GM19468 (cell line): ENCODE data around the gene NOP16.
"Not testable (repeated sequence)": the region's sequence is repeated elsewhere in the genome, so short reads cannot be mapped to it uniquely, and the experiment has no call there.

Experiments
- ATAC-seq: cut with Tn5 transposase; IDR thresholded peaks from one replicate; pipeline ENCODE4 v1.9.1; 2021; ENCODE audit warnings: mild to moderate bottlenecking, moderate library complexity, moderate number of reproducible peaks; ENCODE audit not compliant: unreplicated experiment; ENCODE audit errors: extremely low read depth

The NOP16 gene

DNA sequence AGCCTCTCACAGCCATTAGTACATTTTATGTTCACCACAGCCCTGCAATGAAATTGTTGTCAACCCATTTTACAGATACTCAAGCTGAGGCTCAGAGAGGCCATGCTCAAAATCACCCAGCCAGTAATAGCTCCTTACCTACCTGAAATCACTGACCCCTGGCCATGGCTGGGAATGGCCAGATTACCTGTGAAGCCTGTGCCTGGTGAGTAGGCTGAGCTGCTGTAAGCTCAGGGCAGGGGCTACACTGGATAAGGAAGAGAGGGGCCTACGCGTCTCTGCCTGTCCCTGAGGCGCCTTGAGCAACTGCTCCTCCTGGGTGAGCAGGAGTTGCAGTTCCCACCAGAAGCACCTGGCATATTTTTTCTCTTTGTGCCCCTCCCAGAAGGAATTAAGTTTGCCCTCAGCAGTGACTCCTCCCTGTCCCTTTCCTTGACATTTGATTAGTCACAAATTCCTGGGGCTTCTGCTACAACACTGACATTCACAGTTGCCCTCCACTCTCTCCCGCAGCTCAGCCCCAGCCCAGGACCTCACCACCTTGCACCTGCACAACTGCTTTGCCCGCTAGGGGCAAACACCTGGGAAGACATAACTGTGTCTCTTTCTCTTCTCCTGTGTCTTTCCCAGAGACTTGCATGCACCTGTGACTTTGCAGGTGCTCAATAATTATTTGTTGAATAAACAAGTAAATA is 22.2 kb upstream of the NOP16 start:
- no peak for ATAC-seq

- no peak for ATAC-seq
Measured at GRCh38 chr5:176409765-176410164, 21.4 kb upstream of the NOP16 start.

DNA sequence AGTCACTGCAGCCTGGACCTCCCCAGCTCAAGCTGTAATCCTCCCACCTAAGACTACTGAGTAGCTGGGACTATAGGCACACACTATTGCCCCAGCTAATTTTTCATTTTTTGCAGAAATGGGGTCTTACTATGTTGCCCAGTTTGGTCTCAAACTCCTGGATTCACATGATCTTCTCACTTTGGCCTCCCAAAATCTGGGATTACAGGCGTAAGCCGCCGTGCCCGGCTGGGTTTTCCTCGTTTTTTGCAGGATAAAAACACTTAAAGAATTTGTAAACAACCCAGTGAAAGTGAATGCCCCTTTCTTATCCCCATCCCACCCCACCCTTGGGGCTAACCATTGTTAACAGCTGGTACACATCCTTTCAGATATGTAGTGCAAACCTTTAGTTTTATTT is 20.2 kb upstream of the NOP16 start:
- ATAC-seq, result no peak

DNA sequence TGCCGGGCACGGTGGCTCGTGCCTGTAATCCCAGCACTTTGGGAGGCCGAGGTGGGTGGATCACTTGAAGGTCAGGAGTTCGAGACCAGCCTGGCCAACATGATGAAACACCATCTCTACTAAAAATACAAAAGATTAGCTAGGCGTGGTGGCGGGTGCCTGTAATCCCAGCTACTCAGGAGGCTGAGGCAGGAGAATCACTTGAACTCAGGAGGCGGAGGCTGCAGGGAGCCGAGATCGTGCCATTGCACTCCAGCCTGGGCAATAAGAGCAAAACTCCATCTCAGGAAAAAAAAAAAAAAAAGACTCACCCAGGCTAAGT is 19.8 kb upstream of the NOP16 start:
- ATAC-seq, result not testable (repeated sequence)

- no peak for ATAC-seq
Measured at GRCh38 chr5:176407456-176408251, 19.3 kb upstream of the NOP16 start.

DNA sequence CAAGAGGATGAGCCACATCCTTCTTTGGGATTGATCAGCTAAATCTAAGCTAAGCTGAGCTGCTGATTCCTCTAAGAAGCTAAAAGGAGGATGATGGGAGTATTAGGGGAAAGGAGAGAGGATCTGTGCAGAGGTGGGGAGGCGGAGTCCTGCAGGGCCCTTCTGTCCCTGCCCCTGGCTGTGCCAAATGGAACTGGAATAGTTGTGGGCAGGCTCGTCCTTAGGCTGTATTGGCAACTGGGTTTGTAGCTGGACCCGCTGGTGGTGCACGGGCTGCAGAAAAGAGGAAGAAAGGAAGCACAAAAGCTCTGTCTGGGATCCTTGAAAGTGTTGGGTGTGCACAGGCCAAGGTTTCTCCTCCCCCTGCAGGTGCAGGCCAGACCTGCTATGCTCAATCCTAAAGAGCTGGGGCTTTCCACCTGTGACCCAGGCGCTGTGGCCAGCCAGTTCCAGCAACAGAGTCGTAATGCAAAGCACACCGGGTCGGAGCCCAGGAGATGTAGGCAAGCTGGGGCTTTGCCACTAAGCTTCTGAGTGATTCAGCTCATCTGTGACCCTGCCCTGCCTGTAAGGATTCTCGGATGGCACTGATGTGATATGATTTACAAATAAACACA is 18.1 kb upstream of the NOP16 start:
- no peak for ATAC-seq

DNA sequence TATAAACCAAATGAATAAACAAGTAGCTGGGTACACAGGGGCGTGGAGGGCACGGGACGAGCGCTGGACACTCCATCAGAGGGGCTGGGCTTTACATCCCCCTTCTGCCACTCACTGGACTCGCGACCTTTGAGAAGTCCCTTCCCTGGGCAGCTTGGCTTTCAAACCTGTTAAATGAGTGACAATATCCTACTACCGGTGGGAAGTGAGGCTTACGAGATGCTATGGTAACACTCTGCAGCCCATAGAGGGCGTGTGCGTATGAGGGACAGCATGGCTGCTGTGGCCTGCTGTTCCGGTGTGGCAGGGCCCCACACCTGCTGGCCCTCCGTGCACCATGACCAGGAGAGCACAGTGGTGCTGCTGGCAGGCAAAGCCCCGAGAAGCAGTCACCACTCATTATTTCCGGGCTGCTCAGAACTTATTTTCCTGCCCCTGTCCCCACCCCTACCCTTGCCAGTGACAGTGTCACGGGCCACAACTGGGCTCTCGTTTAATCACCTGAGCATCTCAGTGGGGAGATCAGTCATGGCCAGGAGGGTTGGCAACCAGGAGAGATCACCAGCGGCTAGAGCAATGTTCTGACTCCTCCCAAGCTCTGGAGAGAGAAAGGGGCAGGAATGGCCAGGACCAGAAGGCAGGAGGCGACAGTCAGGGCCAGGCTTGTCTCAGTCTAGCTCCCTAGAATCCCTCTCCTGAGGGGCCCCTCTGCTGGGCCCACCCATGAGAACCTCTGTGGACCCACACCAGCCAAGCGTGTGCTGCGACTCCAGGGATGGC is 17.4 kb upstream of the NOP16 start:
- ATAC-seq, result no peak

DNA sequence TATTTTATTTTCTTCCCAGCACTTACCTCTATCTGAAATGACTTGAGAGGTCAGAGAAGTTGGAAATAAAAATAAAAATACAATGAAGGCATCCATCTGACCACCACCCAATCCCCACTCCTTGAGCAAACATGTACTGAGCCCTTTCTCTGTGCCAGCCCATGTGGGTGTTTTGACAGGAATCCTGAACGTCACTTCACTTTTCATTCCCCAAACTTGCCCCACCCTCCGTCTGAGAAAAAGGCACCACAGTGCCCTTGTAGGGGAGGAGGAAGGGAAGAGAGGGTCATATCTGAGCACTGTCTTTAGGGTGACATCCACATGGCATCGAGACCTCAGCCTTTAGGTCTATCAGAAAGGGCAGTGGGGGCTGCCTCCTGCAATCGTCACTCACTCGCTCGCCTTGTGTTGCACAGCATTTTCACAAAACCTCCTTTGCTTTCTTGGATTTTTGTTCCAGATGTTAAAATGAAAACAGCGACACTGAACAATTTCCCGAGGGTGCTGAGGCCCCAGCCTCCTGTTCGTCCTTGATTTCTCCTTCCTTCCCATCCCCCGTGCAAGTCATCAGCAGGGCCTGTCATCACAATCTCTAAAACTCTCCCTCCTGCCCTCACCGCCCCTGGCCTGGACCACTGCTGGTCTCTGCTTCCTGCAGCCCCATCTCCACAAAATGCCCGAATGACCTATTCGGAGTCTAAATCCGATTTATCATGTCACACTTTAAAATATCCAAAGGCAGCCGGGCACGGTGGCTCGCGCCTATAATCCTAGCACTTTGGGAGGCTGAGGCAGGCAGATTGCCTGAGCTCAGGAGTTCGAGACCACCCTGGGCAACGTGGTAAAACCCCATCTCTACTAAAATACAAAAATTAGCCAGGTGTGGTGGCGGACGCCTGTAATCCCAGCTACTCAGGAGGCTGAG is 13.1 kb upstream of the NOP16 start:
- ATAC-seq, result no peak

GRCh38 chr5:176400382-176401156 is 12.2 kb upstream of the NOP16 start:
- ATAC-seq, result no peak

- no peak for ATAC-seq
Measured at GRCh38 chr5:176397736-176398420, 9.5 kb upstream of the NOP16 start.

- ATAC-seq, result no peak
Measured at GRCh38 chr5:176396330-176396729, 7.9 kb upstream of the NOP16 start.

DNA sequence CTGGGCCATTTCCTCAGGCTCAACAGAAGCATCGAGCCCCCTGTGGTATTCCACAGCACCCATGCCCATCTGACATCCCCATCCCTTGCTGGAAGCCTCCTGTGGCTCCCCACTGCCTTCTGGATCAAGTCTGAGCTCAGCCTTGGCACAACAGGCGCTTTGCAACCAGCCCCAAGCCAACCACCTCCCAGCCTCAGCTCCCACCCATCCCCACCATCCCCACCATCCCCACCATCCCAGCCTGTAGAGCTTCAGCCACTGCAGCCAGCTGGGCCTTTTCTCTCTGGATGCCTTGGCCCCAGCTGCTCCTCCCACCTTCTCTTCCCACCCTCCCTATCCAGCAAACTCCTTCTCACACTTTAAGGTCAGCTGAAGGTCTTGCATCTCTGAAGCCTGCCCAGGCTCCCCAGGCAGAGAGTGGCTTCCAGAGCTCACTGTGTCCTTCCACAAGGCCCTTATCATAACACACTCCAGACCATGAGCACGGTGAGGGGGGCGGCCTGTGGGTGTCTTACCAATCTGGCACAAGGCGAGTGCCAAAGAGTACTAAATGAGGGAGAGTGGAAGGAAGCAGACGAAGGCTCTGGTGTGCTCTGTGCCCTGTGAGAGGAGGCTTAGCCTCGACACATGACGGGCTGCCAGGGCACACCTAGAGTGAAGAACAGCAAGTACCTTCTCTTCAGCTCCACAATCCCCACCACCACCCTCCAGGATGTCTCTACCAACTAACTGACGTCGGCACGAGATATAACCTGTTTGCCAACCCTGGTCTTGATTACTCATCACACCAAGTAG is 6.7 kb upstream of the NOP16 start:
- ATAC-seq, result no peak

DNA sequence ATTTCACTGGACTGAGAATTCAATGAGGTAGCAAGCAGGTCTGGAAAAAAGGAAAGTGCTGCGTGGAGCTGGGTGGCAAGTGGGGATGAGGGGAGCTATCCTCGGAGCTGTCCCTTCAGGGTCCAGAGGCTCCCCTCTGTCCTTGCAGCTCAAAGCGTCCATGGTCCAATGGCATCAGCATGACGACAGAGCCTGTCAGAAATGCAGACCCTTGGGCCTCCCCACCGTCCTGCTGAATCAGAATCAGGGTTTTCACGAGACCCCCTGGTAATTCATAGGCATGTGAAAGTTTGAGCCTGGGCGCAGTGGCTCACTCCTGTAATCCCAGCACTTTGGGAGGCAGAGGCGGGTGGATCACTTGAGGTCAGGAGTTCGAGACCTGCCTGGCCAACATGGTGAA is 5.7 kb upstream of the NOP16 start:
- no peak for ATAC-seq

DNA sequence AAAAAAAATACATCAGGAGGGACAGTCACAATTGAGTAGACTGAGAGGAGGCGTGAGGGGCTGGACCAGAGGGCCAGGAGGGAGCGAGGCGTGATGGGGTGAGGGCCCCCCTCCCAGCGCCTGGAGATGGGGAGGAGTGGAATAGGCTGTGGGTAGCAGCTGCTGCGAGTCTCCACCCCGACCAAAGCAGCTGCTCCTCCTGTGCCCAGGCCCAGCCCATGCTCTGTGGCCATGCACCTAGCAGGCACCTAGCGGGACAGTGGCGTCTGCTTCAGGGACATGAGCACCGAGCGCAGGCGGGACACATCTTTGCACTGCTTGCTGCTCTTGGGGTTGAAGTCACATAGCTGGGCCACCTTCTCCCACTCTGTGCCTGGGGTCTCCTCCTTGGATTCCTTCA is 4.1 kb upstream of the NOP16 start:
- ATAC-seq, result no peak

DNA sequence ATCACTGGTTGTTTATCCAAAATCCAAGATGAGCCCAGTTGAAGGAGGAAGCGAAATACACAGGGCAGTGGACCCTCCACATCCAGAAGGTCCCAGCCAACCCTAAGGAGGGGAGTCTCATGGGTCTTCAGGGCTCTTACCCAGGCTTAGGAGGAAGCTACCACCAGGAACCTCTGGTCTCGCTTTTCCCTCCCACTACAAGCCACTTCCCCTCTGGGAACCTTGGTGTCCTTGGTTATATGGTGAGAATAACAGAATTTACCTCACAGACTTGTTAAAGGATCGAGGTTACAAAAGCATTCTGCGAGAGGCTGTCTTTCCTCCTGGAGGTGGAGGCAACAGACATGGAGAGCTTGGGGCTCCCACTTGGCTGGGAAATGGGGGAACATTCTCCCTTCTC is 3.6 kb upstream of the NOP16 start:
- no peak for ATAC-seq

DNA sequence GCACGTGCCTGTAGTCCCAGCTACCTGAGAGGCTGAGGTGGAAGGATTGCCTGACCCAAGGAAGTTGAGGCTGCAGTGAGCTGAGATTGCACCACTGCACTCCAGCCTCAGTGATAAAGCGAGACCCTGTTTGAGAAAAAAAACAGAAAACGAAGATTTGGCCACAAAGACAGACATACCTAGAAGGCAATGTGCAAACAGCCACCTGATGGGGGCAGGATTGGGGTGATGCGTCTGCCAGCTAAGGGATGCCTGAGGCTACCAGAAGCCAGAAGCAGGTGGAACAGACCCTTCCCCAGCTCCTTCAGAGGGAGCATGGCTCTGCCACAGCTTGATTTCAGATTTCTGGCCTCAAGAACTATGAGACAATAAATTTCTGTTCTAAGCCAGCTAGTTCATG is 3.1 kb upstream of the NOP16 start:
- no peak for ATAC-seq
